Measurements from ENCODE around the gene CTBP2. TPM values are rescaled to one million over a fixed set of nuclear protein-coding genes. Genes with fewer than 3 reads are reported as not detected.

The CTBP2 gene
- total RNA-seq, 1 experiment from 2014 or later, result 78.7 TPM

DNA sequence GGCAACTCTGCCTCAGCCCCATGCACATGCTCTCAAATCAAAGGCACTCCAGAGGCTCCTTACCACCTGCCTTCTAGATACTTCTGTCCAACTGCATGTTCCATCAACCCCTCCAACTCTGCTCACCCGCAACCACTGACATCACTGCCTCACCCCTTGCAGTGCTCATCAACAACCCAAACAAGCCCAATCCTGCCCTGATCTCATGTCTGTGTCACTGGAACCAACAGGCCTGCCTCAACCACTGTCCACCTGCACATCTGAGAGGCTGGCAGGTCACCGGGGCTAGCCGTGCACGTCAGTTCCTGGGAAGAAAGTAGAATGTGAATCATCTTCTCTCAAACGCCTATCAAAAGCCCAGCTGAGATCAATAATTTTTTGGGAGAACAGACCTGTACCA is 33.3 kb downstream of the CTBP2 start:
- no peak overlapping the region for H3K27ac Mint-ChIP-seq (ENCODE audit: unreplicated experiment)
- DNase-seq, result no peak
- peaks cover 44% of the 10 kb centered on the region for H3K4me1 Mint-ChIP-seq (ENCODE audit: low read depth, unreplicated experiment)
- H3K36me3 Mint-ChIP-seq (ENCODE audit: insufficient read depth, unreplicated experiment), result peaks cover 50% of the 10 kb centered on the region
- TF ChIP-seq, protein P1, sequence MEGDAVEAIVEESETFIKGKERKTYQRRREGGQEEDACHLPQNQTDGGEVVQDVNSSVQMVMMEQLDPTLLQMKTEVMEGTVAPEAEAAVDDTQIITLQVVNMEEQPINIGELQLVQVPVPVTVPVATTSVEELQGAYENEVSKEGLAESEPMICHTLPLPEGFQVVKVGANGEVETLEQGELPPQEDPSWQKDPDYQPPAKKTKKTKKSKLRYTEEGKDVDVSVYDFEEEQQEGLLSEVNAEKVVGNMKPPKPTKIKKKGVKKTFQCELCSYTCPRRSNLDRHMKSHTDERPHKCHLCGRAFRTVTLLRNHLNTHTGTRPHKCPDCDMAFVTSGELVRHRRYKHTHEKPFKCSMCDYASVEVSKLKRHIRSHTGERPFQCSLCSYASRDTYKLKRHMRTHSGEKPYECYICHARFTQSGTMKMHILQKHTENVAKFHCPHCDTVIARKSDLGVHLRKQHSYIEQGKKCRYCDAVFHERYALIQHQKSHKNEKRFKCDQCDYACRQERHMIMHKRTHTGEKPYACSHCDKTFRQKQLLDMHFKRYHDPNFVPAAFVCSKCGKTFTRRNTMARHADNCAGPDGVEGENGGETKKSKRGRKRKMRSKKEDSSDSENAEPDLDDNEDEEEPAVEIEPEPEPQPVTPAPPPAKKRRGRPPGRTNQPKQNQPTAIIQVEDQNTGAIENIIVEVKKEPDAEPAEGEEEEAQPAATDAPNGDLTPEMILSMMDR (IDR thresholded peaks at IDR 0.05; ENCODE audit: unreplicated experiment), result no peak
- CTCF ChIA-PET, result no interaction called here
- no TSS peak for BruUV-seq (replicated peaks)
- no peaks in the 10 kb centered on the region for H3K9me3 Mint-ChIP-seq (ENCODE audit: low read depth, unreplicated experiment)
- no peak overlapping the region for H3K4me3 Mint-ChIP-seq (ENCODE audit: low read depth, unreplicated experiment)
- no peaks in the 10 kb centered on the region for H3K27me3 Mint-ChIP-seq (ENCODE audit: unreplicated experiment)
- intact Hi-C loops (cut with micrococcal nuclease; ENCODE audit: unreplicated experiment), result no loop called here

DNA sequence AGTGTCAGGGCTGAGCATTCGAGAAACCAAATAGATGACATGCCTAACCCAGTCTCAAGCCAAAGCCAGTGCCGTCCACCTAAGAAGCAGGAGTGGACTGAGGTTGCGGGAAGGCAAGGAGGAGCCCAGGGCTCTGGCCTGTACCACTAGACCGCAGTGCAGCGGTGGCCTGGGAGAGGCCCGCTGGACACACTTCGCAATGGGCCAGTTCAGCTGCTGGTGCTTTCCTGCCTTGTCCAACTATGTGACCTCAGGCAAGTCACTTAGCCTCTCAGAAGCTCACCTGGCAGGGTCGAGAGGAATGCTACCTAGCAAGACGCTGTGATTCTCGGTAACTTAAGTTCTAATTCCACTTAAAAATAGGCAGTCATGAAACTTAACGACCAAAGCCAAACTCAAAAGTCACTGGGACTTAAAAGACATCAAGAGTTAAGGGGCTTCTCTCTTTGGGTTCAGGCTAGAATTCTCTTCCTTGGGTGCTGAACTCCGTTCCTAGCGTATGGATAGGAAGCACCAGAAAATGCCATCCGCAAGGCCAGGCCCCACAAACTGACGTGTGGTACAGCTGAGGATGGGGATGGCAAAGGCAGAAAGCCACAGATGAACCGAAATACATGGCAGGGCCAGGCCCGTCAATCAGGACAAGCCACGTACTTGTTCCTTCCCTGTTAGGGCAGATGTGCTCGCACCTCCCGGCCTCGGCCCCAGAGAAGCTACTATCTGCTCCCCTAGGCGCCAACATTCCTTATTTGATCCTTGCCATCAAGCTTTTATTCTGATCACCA is 34.2 kb downstream of the CTBP2 start:
- CTCF ChIA-PET, result no interaction called here
- no TSS peak for BruUV-seq (replicated peaks)
- intact Hi-C loops (cut with micrococcal nuclease; ENCODE audit: unreplicated experiment), result no loop called here
- DNase-seq, result no peak
- Mint-ChIP-seq H3K4me3 (ENCODE audit: low read depth, unreplicated experiment) (no peak overlapping the region), H3K27ac (ENCODE audit: unreplicated experiment) (no peak overlapping the region), H3K9me3 (ENCODE audit: low read depth, unreplicated experiment) (no peaks in the 10 kb centered on the region), H3K36me3 (ENCODE audit: insufficient read depth, unreplicated experiment) (peaks cover 55% of the 10 kb centered on the region), H3K4me1 (ENCODE audit: low read depth, unreplicated experiment) (peaks cover 44% of the 10 kb centered on the region), H3K27me3 (ENCODE audit: unreplicated experiment) (no peaks in the 10 kb centered on the region)
- TF ChIP-seq, protein P1 (IDR thresholded peaks at IDR 0.05; ENCODE audit: unreplicated experiment), result no peak

DNA sequence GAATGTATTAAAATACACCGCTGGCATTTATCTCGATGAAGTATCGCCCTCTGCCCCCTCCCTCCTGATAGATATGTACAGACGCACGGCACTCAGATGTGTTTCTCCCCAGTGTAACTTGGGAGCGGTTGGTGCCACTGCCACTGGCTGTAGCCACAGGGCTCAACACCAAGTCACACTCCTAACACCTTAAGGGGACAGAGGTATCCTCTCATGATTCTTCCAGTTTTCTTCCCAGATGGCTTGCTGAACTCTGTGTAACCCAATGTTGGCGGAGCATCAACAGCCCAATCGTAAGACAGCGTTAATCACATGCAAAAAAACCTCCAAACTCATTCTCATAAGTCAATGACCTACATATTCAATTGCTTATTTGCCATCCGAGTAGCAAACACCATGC is 35.5 kb downstream of the CTBP2 start:
- Mint-ChIP-seq H3K27me3 (ENCODE audit: unreplicated experiment) (no peaks in the 10 kb centered on the region), H3K4me3 (ENCODE audit: low read depth, unreplicated experiment) (no peak overlapping the region), H3K36me3 (ENCODE audit: insufficient read depth, unreplicated experiment) (peaks cover 44% of the 10 kb centered on the region), H3K27ac (ENCODE audit: unreplicated experiment) (peak overlapping the region; percentile 98), H3K4me1 (ENCODE audit: low read depth, unreplicated experiment) (peaks cover 49% of the 10 kb centered on the region), H3K9me3 (ENCODE audit: low read depth, unreplicated experiment) (no peaks in the 10 kb centered on the region)
- CTCF ChIA-PET, result no interaction called here
- no peak for DNase-seq
- intact Hi-C loops (cut with micrococcal nuclease; ENCODE audit: unreplicated experiment), result loop anchor here (5.0 kb wide), 1 partner anchor 32 kb away; no protein-coding TSS in a partner anchor
- no TSS peak for BruUV-seq (replicated peaks)
- TF ChIP-seq, protein P1 (IDR thresholded peaks at IDR 0.05; ENCODE audit: unreplicated experiment), result no peak

DNA sequence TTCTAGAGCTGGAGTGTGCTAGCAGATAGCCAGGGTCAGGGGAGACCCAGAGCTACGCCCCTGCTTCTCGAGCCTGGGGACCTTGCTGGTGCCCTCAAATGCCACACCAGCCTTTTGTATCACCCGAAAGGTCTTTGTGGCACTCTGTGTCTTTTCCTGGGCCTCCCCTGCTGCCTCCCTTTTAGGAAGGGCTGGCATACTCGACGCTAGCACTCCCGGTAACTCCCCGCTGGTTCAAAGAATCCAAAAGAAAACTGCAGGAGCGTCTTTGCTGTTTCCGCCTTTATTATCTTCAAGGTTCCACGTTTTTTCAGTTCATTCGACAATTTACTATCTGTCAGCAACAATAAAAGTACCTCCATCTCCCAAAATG is 36.3 kb downstream of the CTBP2 start:
- CTCF ChIA-PET, result interaction anchor here (0.6 to 1.5 kb wide), 4 partner anchors 17 to 269 kb away, joined by 3 to 5 read pairs (median 4); no protein-coding TSS in a partner anchor

More for the DNA sequence above, 36.3 kb downstream of the CTBP2 start:
- no peaks in the 10 kb centered on the region for H3K27me3 Mint-ChIP-seq (ENCODE audit: unreplicated experiment)
- no peaks in the 10 kb centered on the region for H3K9me3 Mint-ChIP-seq (ENCODE audit: low read depth, unreplicated experiment)
- peak overlapping the region; percentile 62 for H3K4me3 Mint-ChIP-seq (ENCODE audit: low read depth, unreplicated experiment)
- H3K4me1 Mint-ChIP-seq (ENCODE audit: low read depth, unreplicated experiment), result peaks cover 52% of the 10 kb centered on the region
- intact Hi-C loops (cut with micrococcal nuclease; ENCODE audit: unreplicated experiment), result loop anchor here (5.0 kb wide), 1 partner anchor 33 kb away; no protein-coding TSS in a partner anchor
- H3K27ac Mint-ChIP-seq (ENCODE audit: unreplicated experiment), result peak overlapping the region; percentile 98
- TF ChIP-seq, protein P1 (IDR thresholded peaks at IDR 0.05; ENCODE audit: unreplicated experiment), result no peak
- BruUV-seq (replicated peaks), result TSS peak; percentile 99
- H3K36me3 Mint-ChIP-seq (ENCODE audit: insufficient read depth, unreplicated experiment), result peaks cover 37% of the 10 kb centered on the region
- DNase-seq, result no peak

Data from Calu3 (cell line).